DND-41 (cell line): ENCODE measurements around the gene TMTC1.

Experiments
- ATAC-seq: fragments of 200-7000 bp; cut with Tn5 transposase; 3 replicates; pipeline ENCODE4 v1.9.1; 2021; ENCODE audit warnings: low read depth; ENCODE audit not compliant: insufficient read depth
- DNase-seq: peaks from one replicate; pipeline ENCODE4 v3.0.0-alpha.2; 2020
- H2AFZ ChIP-seq: 2 replicates; pipeline ENCODE4 v1.6.0; 2012; ENCODE audit warnings: low read depth, low read length
- H3K27ac ChIP-seq: 2 replicates; pipeline ENCODE4 v1.5.1; 2012; ENCODE audit warnings: low read length, inconsistent platforms
- H3K27me3 ChIP-seq: fragments of 200-600 bp; sonication (generic); 2 replicates; pipeline ENCODE4 v1.6.0; 2012; ENCODE audit warnings: low read length, mild to moderate bottlenecking, inconsistent platforms; ENCODE audit not compliant: insufficient read depth, poor library complexity
- H3K36me3 ChIP-seq: 2 replicates; pipeline ENCODE4 v1.5.1; 2012; ENCODE audit warnings: low read length, inconsistent platforms; ENCODE audit not compliant: insufficient read depth
- H3K4me1 ChIP-seq: 2 replicates; pipeline ENCODE4 v1.5.1; 2012; ENCODE audit warnings: mild to moderate bottlenecking, low read length; ENCODE audit not compliant: insufficient read depth
- H3K4me2 ChIP-seq: 2 replicates; pipeline ENCODE4 v1.6.0; 2012; ENCODE audit warnings: mild to moderate bottlenecking, moderate library complexity, low read length, inconsistent platforms; ENCODE audit not compliant: insufficient read depth
- H3K4me3 ChIP-seq, 2 experiments: fragments of 200-600 bp in 1 of 2; shearing (Covaris generic) in 1 of 2; 2 replicates each; pipeline ENCODE4 v1.5.1; 2012 to 2016; ENCODE audit warnings: inconsistent platforms in 2 of 2, low read length in 2 of 2, mild to moderate bottlenecking in 2 of 2, low read depth in 1 of 2, moderate library complexity in 1 of 2
- H3K79me2 ChIP-seq: 2 replicates; pipeline ENCODE4 v1.6.0; 2012; ENCODE audit warnings: low read length, inconsistent platforms; ENCODE audit not compliant: insufficient read depth
- H3K9ac ChIP-seq: 2 replicates; pipeline ENCODE4 v1.6.0; 2012; ENCODE audit warnings: low read depth, mild to moderate bottlenecking, inconsistent platforms, low read length, moderate library complexity
- H3K9me3 ChIP-seq: 2 replicates; pipeline ENCODE4 v1.5.1; 2012; ENCODE audit warnings: low read length, moderate library complexity, mild to moderate bottlenecking, inconsistent platforms; ENCODE audit not compliant: insufficient read depth, severe bottlenecking
- H4K20me1 ChIP-seq: 2 replicates; pipeline ENCODE4 v1.6.0; 2012; ENCODE audit warnings: low read length; ENCODE audit not compliant: insufficient read depth
- EZH2 ChIP-seq: IDR thresholded peaks from 3 replicates; pipeline ENCODE4 v1.6.1; 2012; ENCODE audit warnings: borderline replicate concordance, low read depth, mild to moderate bottlenecking, moderate library complexity, low read length, inconsistent platforms; ENCODE audit not compliant: severe bottlenecking
- TF ChIP-seq, protein P1 (sequence below): IDR thresholded peaks from 2 replicates; pipeline ENCODE4 v1.5.1; 2012; ENCODE audit warnings: borderline replicate concordance, low read length, moderate library complexity, mild to moderate bottlenecking; ENCODE audit not compliant: poor library complexity, severe bottlenecking; ENCODE audit errors: extremely low read depth

Gene TMTC1

DNA sequence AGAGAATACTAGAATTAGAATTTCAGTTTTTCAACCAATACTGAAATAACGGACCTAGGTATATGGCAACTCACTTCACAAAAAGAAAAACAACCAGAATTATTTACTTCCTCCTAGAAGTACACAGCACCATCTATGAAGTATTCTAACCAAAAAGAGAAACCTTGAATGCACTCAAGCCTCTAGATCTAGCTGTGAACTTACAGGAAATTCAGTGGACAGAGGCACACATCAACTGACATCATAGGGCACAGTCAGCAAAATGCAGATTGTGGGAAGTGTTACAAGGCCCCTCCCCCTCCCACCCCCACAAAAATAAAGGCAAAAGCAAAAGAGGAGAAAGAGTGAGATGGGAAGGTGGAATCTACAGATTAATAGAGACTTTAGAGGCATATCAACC lies 102.4 kb downstream of the TMTC1 start:
- Histone ChIP-seq H3K9ac (no peak overlapping the region), H3K79me2 (no peaks in the 10 kb centered on the region), H3K27ac (no peak overlapping the region), H3K9me3 (no peaks in the 10 kb centered on the region), H3K27me3 (no peaks in the 10 kb centered on the region), H3K4me3 (no peak overlapping the region), H4K20me1 (no peaks in the 10 kb centered on the region), H3K4me2 (no peak overlapping the region), H3K36me3 (no peaks in the 10 kb centered on the region), H3K4me1 (no peaks in the 10 kb centered on the region), H2AFZ (no peak overlapping the region)
- TF ChIP-seq EZH2, result no peak
- TF ChIP-seq, protein P1, sequence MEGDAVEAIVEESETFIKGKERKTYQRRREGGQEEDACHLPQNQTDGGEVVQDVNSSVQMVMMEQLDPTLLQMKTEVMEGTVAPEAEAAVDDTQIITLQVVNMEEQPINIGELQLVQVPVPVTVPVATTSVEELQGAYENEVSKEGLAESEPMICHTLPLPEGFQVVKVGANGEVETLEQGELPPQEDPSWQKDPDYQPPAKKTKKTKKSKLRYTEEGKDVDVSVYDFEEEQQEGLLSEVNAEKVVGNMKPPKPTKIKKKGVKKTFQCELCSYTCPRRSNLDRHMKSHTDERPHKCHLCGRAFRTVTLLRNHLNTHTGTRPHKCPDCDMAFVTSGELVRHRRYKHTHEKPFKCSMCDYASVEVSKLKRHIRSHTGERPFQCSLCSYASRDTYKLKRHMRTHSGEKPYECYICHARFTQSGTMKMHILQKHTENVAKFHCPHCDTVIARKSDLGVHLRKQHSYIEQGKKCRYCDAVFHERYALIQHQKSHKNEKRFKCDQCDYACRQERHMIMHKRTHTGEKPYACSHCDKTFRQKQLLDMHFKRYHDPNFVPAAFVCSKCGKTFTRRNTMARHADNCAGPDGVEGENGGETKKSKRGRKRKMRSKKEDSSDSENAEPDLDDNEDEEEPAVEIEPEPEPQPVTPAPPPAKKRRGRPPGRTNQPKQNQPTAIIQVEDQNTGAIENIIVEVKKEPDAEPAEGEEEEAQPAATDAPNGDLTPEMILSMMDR, result no peak
- DNase-seq (no peak), ATAC-seq (no peak)

DNA sequence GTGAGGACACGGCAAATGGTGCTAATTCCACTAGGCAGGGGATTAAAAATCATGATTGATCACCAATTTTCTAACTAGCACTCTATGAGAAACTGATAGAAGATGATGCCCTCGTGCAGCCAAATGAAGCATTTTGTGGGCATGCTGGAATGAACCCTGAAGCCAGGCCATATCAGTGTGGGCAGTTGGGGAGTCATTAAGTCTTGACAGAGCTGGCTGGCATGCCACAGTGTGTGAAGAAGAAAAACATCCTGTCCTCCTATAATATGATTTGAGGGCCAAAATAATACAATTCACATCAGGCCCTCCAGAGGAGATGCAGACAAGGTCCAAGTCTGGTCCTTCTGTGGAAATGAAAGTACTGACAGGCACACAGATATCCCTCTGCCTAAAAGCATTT lies 107.1 kb downstream of the TMTC1 start:
- no peaks in the 10 kb centered on the region for H3K79me2 ChIP-seq
- H3K9ac ChIP-seq, result no peak overlapping the region
- TF ChIP-seq, protein P1, result no peak
- TF ChIP-seq EZH2, result no peak
- H3K27me3 ChIP-seq, result no peaks in the 10 kb centered on the region
- no peak overlapping the region for H3K27ac ChIP-seq
- H3K4me2 ChIP-seq, result no peak overlapping the region
- H3K36me3 ChIP-seq, result no peaks in the 10 kb centered on the region
- no peaks in the 10 kb centered on the region for H3K9me3 ChIP-seq
- H3K4me1 ChIP-seq, result no peaks in the 10 kb centered on the region
- H4K20me1 ChIP-seq, result no peaks in the 10 kb centered on the region
- DNase-seq (no peak), ATAC-seq (no peak)
- no peak overlapping the region for H3K4me3 ChIP-seq
- no peak overlapping the region for H2AFZ ChIP-seq

DNA sequence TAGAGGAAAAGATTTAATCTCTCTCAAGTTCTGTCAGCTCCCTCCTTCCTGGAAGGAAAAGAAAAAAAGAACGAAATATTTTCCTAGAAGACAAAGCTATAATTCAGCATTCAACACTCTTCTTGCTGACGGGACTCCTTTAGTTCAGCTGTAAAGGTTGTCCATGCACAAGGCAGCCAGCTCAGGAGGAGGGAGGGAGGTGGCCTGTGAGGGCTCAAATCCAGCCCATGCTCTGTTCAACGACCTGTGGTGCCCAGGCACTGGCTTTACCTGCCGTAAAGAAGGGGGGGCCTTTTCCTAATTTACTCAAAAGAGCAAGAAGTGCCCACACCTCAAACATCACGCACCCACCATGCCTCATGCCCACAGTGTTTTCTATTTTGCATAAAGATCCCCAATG lies 109.3 kb downstream of the TMTC1 start:
- no peaks in the 10 kb centered on the region for H4K20me1 ChIP-seq
- no peaks in the 10 kb centered on the region for H3K79me2 ChIP-seq
- H3K9me3 ChIP-seq, result no peaks in the 10 kb centered on the region
- H3K4me1 ChIP-seq, result no peaks in the 10 kb centered on the region
- no peak for DNase-seq
- no peak for TF ChIP-seq EZH2
- H3K9ac ChIP-seq, result no peak overlapping the region
- H3K4me3 ChIP-seq, result no peak overlapping the region
- no peak overlapping the region for H3K4me2 ChIP-seq
- no peaks in the 10 kb centered on the region for H3K36me3 ChIP-seq
- ATAC-seq, result no peak
- no peak overlapping the region for H3K27ac ChIP-seq
- no peak overlapping the region for H2AFZ ChIP-seq
- no peaks in the 10 kb centered on the region for H3K27me3 ChIP-seq

DNA sequence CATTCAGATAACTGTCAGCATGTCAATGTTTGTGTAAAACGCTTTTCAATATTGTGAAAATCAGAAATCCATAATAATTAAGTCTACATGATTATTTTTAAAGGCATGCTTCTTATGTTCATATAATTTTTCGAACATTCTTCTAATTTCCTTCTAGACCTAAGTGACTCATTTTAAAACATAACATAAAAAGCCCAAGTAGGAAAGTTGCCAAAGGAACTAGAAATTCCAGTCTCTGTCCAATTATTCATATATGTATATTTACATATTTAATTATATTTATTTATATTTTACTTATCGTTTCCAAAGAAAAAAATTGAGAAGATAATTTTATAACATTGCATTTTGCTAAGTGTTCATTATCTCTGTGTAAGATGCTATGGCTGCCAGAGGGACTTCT lies 110.4 kb downstream of the TMTC1 start:
- Histone ChIP-seq H4K20me1 (no peaks in the 10 kb centered on the region), H3K27ac (no peak overlapping the region), H3K9ac (no peak overlapping the region), H3K79me2 (no peaks in the 10 kb centered on the region), H3K27me3 (no peaks in the 10 kb centered on the region), H3K4me3 (no peak overlapping the region), H3K9me3 (no peaks in the 10 kb centered on the region), H2AFZ (no peak overlapping the region), H3K4me2 (no peak overlapping the region), H3K4me1 (no peaks in the 10 kb centered on the region), H3K36me3 (no peaks in the 10 kb centered on the region)
- no peak for TF ChIP-seq EZH2
- TF ChIP-seq, protein P1, result no peak
- DNase-seq, result no peak
- no peak for ATAC-seq
